ENCODE data around the gene ZBP1.

Gene ZBP1

DNA sequence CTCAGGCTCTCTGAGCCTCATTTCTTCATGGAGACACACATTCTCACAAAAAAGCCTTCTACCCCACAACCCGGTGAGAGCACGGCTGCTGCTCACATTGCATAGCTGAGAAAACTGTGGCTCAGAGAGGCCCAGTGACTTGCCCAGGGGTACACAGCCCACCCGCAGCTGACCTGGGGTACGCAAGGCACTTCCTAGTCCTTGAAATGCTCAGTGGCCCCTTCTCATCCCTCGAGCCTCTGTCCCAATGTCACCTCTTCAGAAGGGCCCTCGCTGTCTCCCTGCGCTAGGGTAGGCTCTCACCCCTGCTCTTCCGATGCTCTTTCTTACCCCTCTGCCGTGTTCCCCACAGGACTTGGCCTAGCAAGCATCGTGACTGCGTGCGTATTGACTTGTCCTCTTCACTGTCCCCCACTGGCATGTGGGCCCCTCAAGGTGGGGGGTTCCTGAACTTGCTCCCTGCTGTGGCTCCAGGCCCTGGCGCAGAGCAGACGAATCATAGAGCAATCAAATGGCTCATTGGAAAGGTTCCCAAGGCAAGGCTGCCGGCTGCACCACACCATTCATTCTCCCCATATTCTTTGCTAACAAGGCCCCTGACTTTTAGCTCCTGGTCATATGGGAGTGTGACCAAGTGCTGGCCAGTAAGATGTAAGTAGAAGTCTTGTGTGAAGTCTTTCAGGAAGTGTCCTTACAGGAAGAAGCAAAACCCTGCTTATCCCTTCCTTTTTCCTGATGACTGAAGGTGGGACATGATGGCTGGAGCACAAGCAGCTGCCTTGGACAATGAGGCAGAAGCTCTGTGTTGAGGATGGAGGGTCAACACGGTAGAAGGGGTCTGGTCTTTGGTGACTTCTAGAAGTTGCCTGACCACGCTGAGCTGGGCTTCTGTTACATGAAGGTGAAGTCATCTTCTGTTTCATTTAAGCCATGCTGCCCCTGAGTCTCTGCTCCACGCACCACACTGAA lies 36.7 kb downstream of the ZBP1 start:
- DNase-seq: no peak

DNA sequence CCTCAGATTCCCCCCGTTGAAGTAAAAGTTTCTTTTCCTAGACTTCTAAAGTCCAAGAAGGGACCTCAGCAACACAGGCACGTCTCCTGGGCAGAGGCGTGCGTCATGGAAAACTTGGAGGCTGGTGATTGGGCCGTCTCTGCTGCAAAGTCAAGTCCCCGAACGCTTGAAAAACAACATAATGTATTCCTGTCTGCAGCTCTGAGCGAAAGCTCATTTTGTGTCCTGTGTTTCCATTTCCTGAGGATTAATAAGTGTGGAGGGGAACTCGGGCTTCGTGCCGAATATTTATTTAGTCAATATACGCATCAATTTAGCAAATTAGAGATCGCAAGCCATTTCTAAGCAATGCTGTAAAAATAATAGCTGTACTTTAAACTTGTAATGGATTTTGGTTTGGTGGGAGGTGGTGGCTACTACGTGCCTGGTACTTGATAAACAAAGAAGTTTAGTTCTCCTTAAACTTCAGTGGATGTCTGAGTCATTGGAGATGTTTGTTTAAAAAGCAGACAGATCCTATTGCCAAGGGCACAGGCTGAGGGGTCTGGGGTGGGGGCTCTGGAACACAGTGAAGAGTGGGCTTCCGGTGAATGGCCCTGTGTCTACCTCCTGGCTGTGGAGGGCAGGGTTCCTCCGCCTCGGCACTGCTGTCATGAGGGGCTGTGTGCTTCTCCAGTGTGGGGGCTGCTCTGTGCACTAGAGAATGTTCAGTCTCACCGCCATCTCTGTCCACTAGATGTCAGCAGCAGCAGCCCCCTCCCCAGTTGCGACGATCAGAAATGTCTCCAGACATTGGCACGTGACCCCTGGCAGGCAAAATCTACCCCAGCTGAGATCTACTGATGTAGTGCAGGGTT lies 37.6 kb downstream of the ZBP1 start:
- DNase-seq: no peak

DNA sequence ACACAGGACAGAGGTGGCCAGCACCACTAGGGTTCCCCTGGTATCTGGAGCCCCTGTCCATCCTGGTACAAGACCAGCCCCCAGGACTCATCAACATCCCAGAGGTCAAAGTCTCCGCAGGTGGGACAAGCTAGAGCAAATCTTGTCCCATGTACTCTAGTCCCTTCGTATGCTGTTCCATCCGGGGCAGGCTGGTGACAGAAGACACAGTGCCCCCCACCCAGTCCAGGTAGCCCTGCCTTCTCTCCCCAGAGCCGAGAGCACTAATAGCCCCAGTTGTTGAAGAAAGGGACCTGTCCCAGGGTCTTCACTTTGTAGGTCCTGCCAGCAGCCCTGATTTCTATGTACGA lies 38.2 kb downstream of the ZBP1 start:
- no peak for DNase-seq

DNA sequence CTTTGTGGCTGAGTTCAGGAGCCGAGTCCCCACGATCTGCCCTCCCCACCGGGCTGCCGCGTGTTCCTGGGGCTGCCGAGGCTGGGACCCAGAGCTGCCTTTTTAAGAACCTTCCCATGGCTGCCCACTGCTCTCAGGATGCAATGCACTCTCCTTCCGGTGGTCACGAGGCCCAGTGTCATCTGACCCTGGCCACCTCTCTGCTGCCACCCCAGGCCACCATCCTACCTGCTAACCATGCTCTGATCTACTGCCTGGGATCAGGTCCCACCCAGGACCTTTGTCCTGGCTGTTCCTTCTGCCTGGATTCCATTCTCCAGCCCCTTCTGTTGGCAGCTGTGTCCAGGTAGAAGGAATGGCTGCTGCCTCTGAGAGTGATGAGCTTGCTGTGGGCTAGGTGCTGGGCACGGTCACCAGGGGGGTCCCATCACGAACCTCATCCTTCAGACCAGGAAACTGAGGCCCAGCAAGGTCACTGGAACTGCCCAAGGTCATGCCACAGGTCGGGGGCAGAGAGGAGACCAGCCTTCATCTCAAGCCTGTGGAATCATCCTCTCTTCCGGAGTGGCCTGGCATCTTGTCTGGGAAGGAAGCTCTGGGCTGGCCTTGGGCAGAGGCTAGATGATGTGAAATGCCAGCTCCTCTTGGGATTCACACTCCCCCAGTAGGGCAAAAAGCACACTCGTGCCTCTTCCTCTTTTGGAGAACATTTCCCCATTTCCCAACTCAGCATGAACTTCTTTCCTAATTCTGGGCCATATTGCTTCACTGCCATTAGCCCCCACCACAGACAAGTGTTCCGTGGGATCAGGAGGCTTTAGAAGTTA lies 38.8 kb downstream of the ZBP1 start:
- no peak for DNase-seq

DNA sequence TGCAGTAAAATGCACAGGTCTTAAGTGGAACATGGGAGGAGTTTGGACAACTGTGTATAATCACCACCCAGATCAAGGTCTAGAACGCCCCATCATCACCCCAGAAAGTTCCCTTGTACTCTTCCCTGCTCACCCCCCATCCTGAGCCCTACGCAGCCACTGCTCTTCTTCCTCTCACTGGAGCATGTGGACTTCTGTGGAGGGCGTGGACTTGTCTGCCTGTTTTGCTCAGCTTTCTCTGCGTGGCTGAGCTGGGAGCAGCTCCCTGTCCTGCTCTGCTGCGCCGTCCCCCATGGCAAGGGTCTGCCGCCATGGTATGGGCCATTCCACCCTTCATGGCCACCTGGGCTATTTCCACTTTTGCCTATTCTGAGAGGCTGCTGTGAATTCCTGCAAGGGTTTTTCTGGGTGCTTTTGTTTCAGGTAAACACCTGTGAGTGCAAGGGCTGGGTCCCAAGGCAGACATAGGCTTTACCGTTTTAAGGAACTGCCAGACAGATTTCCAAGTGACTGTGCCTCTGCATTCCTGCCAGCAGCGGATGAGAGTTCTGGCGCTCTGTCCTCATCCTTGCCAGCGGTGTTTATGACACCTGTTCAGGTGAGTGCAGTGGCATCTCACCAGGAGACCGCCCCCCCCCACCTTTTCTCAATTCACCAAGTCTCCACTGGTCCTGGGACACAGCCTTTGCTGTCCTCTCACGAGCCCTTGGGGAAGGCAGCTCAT lies 39.6 kb downstream of the ZBP1 start:
- DNase-seq: no peak

DNA sequence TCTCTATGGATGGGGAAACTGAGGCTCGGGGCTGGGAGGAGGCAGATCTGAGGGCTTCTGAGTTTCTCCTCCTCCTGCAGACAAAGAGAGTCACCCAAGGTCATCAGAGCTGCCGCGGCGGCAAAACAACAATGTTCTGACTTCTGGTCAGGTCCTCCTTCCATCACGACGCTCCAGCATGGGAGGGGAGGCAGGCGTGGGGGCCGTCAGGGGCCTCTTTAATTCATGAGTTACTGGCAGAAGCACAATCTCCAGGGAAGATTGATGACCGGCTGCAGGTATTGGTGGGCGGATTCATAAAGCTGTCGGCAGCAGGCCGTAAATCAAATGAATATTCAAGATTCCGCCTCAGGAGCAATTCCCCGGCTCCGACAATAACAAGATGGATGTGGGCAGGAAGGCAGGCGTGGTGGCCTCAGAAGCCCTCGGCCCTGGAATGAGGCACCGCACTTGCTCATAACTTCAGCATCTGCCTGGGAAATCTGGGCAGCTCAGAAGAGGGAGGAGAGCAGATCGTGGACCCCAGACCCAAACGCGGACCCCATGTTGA lies 40.3 kb downstream of the ZBP1 start:
- no peak for DNase-seq

DNA sequence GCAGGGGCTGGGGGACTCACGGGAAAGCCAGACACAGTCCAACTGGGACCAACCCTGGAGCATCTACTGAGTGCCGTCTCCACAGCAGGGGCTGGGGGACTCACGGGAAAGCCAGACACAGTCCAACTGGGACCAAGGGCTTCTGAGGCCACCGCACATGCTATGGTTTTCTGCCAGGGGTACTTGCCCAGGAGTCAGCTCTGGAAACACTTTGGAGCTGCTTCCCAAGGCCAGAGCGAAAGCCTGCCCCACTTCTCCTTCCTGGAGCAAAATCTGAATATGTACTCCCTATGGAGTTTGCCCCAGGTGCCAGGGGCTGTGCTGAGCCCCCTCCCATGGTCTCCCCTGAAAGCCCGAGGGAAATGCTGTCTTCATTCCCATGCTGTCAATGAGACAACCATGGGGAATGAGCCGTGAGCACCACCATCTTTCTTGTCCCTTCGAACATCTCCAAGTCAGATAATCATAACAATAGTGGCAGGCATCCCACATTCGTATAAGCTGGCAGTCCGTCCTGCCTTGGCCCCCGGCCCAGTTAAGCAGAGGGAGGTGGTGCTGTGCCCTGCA lies 40.8 kb downstream of the ZBP1 start:
- DNase-seq: no peak

DNA sequence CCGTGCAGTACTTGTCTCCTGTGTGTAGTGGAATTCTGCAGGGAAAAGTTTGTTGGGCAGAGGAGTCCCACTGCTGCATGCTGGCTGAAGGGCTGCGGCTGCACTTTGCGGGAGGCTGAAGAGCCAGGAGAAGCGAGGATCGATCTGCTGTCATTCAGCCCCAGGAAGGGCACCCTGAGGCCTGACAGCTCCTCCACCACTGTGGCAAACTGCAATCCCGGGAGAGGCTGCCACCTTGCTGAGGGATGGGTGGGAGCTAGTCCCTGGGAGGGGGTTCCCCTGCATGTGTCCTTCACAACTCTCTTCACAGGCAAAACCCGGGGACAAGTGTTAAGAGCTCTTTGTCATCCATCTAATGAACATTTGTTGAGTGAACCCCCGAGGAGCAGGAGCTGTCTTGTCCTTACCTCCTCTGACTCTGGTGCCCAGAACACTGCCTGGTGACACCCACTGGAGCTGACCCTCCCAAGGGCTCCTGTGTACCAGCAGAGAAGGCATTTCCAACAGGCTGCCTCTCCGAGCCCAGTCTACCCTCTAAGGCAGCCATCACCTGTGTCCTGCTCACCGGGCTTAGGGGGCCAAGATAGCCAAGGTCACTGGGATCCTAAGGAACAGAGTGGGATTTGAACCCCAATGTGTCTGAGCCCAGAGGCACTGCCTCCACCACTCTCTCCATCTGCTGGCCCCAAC lies 41.6 kb downstream of the ZBP1 start:
- no peak for DNase-seq

DNA sequence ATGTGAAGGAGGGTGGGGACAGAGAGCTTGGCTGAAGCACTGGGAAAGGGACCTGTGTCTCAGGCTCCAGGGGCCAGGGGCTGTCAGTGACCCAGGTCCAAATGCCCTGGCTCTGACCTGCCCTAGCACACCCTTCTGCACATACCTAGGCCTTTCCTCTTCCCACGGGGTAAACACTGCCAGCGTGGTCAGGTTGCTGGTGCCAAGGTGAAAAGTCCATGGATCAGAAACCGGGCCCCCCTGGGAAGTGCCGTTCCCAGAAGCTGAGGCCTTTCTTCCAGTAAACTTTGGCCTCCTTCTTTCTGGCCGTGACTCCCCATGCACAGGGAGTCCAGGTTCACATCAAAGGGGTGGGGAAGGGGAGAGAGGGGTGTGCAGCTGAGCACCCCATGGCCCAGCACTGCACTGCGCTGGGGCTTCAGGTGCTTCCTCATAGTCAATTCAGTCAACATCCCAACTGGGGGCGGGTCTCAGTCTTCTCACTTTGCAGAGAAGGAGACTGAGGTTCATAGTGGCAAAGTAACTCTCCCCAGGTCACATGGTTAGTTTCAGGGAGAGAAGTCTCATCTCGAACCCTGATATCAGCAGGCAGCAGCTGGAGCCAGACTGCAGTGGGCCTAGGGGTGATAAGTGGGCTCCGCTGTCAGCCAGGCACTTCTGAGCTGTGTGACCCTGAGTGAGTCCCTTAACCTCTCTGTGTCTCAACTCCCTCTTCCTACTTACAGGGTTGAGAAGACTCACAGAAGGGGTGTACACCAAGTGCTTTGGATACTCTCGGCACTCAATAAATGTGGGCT lies 42.3 kb downstream of the ZBP1 start:
- no peak for DNase-seq

DNA sequence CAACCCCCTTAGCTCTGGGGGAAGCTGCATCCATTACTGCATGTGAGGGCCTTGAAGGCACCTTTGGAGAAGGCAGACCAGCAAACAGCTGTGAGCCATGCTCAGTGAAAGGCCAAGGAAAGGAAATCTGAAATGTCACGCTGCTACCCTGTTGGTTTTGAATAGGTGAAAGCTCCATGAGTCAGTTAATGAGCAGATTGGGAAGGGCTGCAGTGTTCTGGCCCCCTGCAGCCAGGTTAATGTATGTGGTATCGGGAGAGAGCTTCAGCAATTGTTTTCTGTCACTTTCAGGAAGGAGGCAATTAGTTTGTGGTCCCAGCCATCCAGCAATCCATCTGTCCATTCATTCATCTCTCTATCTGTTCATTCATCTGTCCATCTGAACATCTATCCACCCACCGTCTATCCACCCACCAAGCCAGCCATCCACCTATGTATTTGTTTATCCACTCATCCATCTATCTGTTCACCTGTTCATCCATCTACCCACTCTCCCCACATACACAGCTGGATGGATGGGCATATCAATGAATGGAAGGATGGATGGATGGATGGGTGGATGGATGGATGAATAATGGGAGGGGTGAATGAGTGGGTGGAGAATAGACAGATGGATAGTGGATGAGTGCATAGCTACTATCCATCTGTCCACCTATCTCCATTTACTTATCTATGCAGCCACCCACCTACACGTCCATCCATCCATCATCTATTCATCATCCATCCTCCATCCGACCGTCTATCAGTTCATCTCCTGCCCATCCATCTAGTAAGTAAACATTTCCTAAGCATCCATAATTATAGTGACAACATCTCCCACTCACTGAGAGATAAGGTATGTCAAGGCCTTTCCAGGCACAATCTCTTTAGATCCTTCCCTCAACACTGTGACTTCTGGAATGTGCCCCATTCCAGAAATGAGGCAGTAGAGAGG lies 43.3 kb downstream of the ZBP1 start:
- DNase-seq: no peak

DNA sequence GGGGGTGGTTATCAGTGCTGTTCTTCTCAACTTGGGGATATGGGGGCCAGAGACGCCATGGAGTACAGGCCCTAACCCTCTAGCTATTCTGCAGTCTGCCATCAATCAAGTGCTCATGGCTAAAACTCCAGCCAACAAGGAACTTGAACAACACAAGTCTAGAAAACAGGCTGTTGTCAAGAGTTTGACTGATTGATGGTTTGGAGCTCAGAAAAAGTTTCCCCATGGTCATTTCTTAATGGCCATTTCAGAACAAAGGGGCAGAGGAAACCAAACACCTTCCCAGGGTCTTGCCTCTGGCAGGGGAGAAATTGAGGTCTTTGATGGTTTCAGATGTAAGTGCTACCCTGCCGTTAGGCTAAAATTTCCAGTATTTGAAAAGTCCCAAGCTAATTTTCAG lies 44.2 kb downstream of the ZBP1 start:
- DNase-seq: no peak

DNA sequence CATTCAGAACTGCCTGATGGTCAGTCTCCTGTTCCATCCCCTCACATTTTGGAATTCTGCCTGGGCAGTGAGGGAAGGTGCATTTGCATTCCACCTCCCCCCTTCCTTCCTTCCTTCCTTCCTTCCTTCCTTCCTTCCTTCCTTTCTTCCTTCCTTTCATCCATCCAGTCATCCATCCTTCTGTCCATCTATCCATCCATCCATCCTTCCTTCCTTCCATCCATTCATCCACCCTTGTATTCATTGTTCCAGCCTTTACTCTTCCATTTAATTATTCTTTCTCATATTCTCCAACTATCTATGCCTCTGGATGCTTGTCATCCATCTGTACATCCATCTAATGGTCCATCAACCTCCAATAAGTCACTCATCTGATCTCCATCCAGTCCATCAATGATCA lies 45.3 kb downstream of the ZBP1 start:
- DNase-seq: no peak

DNA sequence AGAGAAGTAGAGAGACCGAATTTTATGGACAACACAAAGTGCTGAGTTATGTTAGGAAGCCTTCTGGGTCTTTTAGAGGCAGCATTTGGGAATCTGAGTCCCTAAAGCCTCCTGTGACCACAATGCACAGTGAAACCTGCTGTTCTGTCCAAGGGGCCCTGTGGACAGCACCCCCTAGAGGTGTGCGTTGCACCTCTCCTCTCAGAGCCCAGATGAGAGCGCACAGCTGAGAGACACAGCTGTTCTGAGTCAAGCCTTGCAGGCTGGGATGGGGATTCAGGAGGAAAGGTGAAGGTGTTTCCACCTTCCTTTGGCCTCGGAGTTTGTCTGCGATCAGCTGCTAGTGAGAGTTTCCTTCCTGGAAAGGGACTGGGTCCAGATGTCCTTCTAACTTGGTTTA lies 46.3 kb downstream of the ZBP1 start:
- no peak for DNase-seq

DNA sequence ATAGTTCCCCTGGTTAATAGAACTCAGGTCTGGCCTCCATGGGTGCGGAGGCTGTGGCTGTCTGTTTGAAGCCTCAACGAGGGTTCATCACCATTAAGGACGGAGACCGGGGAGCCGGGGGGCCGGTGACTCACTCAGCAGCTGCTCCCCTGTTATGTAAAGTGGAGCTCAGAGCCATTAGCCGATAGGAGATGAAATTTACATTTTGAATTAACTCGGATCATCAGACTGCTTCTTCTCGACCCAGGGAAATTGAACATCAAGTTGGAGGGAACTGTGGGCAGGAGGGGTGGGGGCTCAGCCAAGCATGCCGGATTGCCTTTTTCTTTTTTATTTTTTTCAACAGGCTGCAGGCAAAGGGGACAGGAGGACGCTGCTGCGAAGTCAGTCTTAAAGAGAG lies 47.0 kb downstream of the ZBP1 start:
- DNase-seq: no peak

DNA sequence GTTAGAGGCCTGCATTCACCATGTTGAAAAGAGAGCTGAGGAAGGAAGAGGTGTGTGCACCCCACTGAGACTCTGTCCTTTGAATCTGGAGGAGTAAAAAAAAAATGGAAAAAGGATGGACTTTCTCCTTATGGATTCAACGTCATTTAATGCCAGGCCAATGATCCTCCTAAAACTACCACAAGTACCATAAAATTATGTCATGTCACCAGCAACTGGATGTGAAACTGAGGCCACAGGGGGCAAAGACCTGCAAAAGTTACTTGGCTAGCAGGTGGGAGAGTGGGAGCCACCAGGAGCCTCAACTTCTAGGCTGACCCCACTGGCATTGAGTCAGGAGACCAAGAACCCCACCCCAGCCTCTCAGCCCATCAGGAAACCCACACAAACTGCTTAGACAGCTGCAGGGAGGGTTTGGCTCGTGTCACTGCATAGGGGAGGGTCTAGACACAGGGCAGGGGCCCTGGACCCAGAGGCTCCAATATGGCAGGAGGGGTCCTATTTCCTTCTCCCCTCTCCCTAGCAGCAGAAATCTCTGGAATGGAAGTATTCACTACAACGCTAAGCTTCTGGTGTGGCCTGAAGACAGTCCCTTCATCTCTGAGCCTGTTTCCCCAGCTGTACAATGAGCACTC lies 48.3 kb downstream of the ZBP1 start:
- no peak for DNase-seq

DNA sequence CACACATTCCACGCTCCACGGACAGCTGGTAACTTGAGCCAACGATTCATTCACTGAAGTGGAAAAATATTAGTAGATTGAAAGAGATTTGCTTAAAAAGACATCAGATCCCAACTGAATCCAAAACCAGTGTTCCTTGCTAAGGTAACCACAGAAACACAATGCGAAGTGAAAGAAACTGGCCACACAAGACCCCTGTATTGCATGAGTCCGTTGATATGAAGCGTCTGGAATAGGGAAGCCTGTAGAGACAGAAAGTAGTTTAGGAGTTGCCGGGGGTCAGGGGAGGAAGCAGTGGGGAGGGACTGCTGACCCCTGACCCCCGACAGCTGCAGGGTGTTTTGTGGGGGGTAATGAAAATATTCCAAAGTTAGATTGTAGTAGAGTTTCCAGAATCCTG lies 49.3 kb downstream of the ZBP1 start:
- DNase-seq: no peak

DNA sequence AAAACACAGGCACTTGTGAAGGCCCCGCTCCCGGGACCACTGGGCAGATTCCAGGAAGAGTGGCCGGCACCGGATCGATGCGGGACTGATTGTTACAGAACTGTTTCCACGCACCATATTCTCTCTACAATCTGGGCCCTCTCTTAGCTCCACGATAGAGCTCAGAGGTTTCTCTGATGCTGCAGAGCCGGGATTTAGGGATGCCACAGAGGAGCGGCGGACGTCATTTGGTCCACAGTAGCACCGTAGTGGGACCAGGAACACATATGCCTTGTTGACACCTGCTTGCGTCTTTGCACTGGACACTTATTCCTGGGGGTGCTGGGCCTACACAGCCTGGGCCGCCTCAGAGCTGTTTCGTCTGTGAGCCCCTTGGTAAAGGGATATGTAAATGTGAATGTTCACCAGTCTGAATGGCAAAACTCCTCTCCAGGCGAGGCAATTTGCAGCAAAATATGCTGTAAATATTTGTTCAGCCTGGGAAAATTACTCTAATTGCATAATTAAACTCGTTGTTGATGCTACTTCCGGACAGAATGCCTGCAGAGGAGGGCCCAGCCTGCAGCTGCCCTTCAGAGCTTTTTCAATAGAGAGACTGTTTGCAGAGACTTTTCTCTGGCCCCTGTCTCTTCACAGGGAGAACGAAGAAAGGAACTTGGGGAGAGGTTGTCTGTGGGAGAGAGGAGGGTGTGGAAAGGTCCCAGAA lies 49.9 kb downstream of the ZBP1 start:
- no peak for DNase-seq

DNA sequence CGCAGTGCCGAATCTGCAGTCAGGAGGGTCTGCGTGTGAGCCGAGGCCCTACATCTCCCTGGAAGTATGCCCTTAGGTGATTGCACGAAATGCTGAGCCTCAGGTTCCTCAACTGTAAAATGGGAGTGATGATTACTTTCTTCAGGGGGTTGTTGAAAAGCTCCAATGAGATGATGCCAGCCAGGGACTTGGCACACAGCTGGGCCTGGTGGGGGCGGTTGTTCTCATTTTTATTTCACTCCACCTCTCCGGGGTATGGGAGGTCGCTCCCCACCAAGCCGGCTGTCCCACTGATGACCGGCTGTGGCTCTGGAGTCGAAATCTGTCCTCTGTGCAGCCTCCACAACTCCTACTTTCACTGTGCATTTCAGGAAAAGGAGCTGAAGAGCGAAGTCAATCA lies 51.3 kb downstream of the ZBP1 start:
- DNase-seq: no peak
